OCI-LY1 (cell line): ENCODE measurements around the gene TNFRSF14.

Experiments
- H2AFZ ChIP-seq: fragments of 200-600 bp; sonication (generic), shearing (Covaris generic); 2 replicates; pipeline ENCODE4 v1.6.0; 2014; ENCODE audit warnings: antibody characterized with exemption, mild to moderate bottlenecking, low read length
- H3F3A ChIP-seq: fragments of 200-600 bp; sonication (generic), shearing (Covaris generic); 2 replicates; pipeline ENCODE4 v1.6.0; 2014; ENCODE audit warnings: mild to moderate bottlenecking, antibody characterized with exemption, low read length, moderate library complexity; ENCODE audit not compliant: insufficient read depth
- H3K27ac ChIP-seq: fragments of 200-600 bp; sonication (generic); 2 replicates; pipeline ENCODE4 v1.5.1; 2014; ENCODE audit warnings: low read length, mixed run types, mild to moderate bottlenecking, low read depth; ENCODE audit not compliant: poor library complexity, severe bottlenecking
- H3K27me3 ChIP-seq: fragments of 200-600 bp; sonication (generic); 2 replicates; pipeline ENCODE4 v1.6.0; 2014; ENCODE audit warnings: antibody characterized with exemption, mild to moderate bottlenecking, low read length, moderate library complexity; ENCODE audit not compliant: insufficient read depth
- H3K36me3 ChIP-seq: fragments of 200-600 bp; sonication (generic); 2 replicates; pipeline ENCODE4 v1.6.1; 2014; ENCODE audit warnings: mild to moderate bottlenecking, antibody characterized with exemption, low read length, moderate library complexity, mixed read lengths; ENCODE audit not compliant: insufficient read depth
- H3K4me1 ChIP-seq: fragments of 200-600 bp; sonication (generic); 2 replicates; pipeline ENCODE4 v1.5.1; 2014; ENCODE audit warnings: mild to moderate bottlenecking, low read length, moderate library complexity; ENCODE audit not compliant: insufficient read depth, severe bottlenecking
- H3K4me2 ChIP-seq: fragments of 200-600 bp; sonication (generic), shearing (Covaris generic); 2 replicates; pipeline ENCODE4 v1.6.1; 2014; ENCODE audit warnings: low read length
- H3K4me3 ChIP-seq: fragments of 200-600 bp; sonication (generic); 2 replicates; pipeline ENCODE4 v1.5.1; 2014; ENCODE audit warnings: low read length, low read depth, mild to moderate bottlenecking, mixed read lengths; ENCODE audit not compliant: poor library complexity, severe bottlenecking
- H3K79me2 ChIP-seq: fragments of 200-600 bp; shearing (Covaris generic); 2 replicates; pipeline ENCODE4 v1.6.1; 2016; ENCODE audit warnings: mixed run types, low read length, mixed read lengths; ENCODE audit not compliant: insufficient read depth
- H3K9ac ChIP-seq: fragments of 200-600 bp; sonication (generic), shearing (Covaris generic); 2 replicates; pipeline ENCODE4 v1.6.1; 2014; ENCODE audit warnings: mild to moderate bottlenecking, low read length, mixed read lengths
- H3K9me2 ChIP-seq: fragments of 200-600 bp; sonication (generic), shearing (Covaris generic); 2 replicates; pipeline ENCODE4 v1.6.1; 2014; ENCODE audit warnings: low read depth, mild to moderate bottlenecking, low read length, mixed read lengths
- H3K9me3 ChIP-seq: fragments of 200-600 bp; shearing (Covaris generic); 2 replicates; pipeline ENCODE4 v1.6.1; 2014; ENCODE audit warnings: low read length, mixed read lengths
- H4K20me1 ChIP-seq: fragments of 200-600 bp; sonication (generic), shearing (Covaris generic); 2 replicates; pipeline ENCODE4 v1.6.0; 2016; ENCODE audit warnings: mild to moderate bottlenecking, low read length; ENCODE audit not compliant: insufficient read depth
- CTCF ChIP-seq: fragments of 200-600 bp; sonication (generic), shearing (Covaris generic); IDR thresholded peaks from 2 replicates; pipeline ENCODE4 v1.5.1; 2017; ENCODE audit warnings: mild to moderate bottlenecking, antibody characterized with exemption, low read length, moderate library complexity, mixed read lengths
- EZH2 ChIP-seq: fragments of 200-600 bp; sonication (generic), shearing (Covaris generic); IDR thresholded peaks from 2 replicates; pipeline ENCODE4 v1.8.0; 2017; ENCODE audit warnings: borderline replicate concordance, mixed run types, mild to moderate bottlenecking, antibody characterized with exemption, low read length, moderate library complexity, mixed read lengths

The TNFRSF14 gene

GRCh38 chr1:2588661-2589430 is 32.7 kb downstream of the TNFRSF14 start:
- H3K4me3 ChIP-seq, result no peak overlapping the region
- no peak overlapping the region for H3K9ac ChIP-seq
- H4K20me1 ChIP-seq, result no peaks in the 10 kb centered on the region
- no peak for TF ChIP-seq EZH2
- no peak for TF ChIP-seq CTCF
- H3K9me2 ChIP-seq, result no peaks in the 10 kb centered on the region
- no peak overlapping the region for H3K27ac ChIP-seq
- no peaks in the 10 kb centered on the region; the same call in 1 of the 2 replicates for H3K27me3 ChIP-seq
- no peaks in the 10 kb centered on the region for H3K79me2 ChIP-seq
- H2AFZ ChIP-seq, result no peak overlapping the region
- no peaks in the 10 kb centered on the region for H3K36me3 ChIP-seq
- peaks cover 18% of the 10 kb centered on the region for H3K4me1 ChIP-seq
- H3F3A ChIP-seq, result no peaks in the 10 kb centered on the region
- no peak overlapping the region for H3K4me2 ChIP-seq
- no peaks in the 10 kb centered on the region for H3K9me3 ChIP-seq

GRCh38 chr1:2589431-2590232 is 33.5 kb downstream of the TNFRSF14 start:
- H3K4me2 ChIP-seq, result no peak overlapping the region
- H3K27ac ChIP-seq, result no peak overlapping the region
- no peak overlapping the region for H3K4me3 ChIP-seq
- no peaks in the 10 kb centered on the region for H3K36me3 ChIP-seq
- no peaks in the 10 kb centered on the region for H3F3A ChIP-seq
- no peak overlapping the region for H3K9ac ChIP-seq
- H3K9me3 ChIP-seq, result no peaks in the 10 kb centered on the region
- no peaks in the 10 kb centered on the region for H3K79me2 ChIP-seq
- H3K9me2 ChIP-seq, result no peaks in the 10 kb centered on the region
- no peak overlapping the region for H2AFZ ChIP-seq
- peaks cover 17% of the 10 kb centered on the region for H3K4me1 ChIP-seq
- H4K20me1 ChIP-seq, result no peaks in the 10 kb centered on the region
- TF ChIP-seq CTCF (no peak), EZH2 (no peak)
- no peaks in the 10 kb centered on the region; the same call in 1 of the 2 replicates for H3K27me3 ChIP-seq

GRCh38 chr1:2590233-2591141 is 34.3 kb downstream of the TNFRSF14 start:
- no peaks in the 10 kb centered on the region for H3K9me2 ChIP-seq
- H3K9ac ChIP-seq, result no peak overlapping the region
- no peaks in the 10 kb centered on the region for H4K20me1 ChIP-seq
- H3K4me2 ChIP-seq, result no peak overlapping the region
- H3K79me2 ChIP-seq, result no peaks in the 10 kb centered on the region
- H3K27ac ChIP-seq, result no peak overlapping the region
- TF ChIP-seq CTCF (no peak), EZH2 (no peak)
- H3F3A ChIP-seq, result no peaks in the 10 kb centered on the region
- no peak overlapping the region for H3K4me3 ChIP-seq
- no peaks in the 10 kb centered on the region for H3K36me3 ChIP-seq
- H3K9me3 ChIP-seq, result no peaks in the 10 kb centered on the region
- H3K27me3 ChIP-seq, result no peaks in the 10 kb centered on the region; the same call in 1 of the 2 replicates
- H3K4me1 ChIP-seq, result peaks cover 9% of the 10 kb centered on the region
- H2AFZ ChIP-seq, result no peak overlapping the region
